Measurements from ENCODE around the gene HERC5.
"Not testable (repeated sequence)": the region's sequence is repeated elsewhere in the genome, so short reads cannot be mapped to it uniquely, and the experiment has no call there.

Gene HERC5

GRCh38 chr4:88456670-88457306 is at the start of gene HERC5:
TSS of gene HERC5 (plus strand) at chr4:88457119. CDS start at chr4:88457270, 151 bp downstream.
- peak; percentile 96 for DNase-seq

GRCh38 chr4:88409206-88409605 is 47.7 kb upstream of the HERC5 start:
- no peak for DNase-seq

GRCh38 chr4:88409789-88410188 is 47.1 kb upstream of the HERC5 start:
- no peak for DNase-seq

- DNase-seq: no peak
These were observed 45.3 kb upstream of the HERC5 start for GRCh38 chr4:88411491-88412096.

- DNase-seq: peak; percentile 19
These were observed 43.1 kb upstream of the HERC5 start for GRCh38 chr4:88413801-88414200.

GRCh38 chr4:88414755-88415154 is 42.2 kb upstream of the HERC5 start:
- DNase-seq: no peak

- no peak for DNase-seq
These were observed 40.9 kb upstream of the HERC5 start for GRCh38 chr4:88415982-88416381.

GRCh38 chr4:88418411-88418810 is 38.5 kb upstream of the HERC5 start:
- DNase-seq: no peak

- no peak for DNase-seq
These were observed 37.0 kb upstream of the HERC5 start for GRCh38 chr4:88419874-88420273.

- no peak for DNase-seq
These were observed 36.1 kb upstream of the HERC5 start for GRCh38 chr4:88420844-88421243.

- DNase-seq: no peak
These were observed 34.5 kb upstream of the HERC5 start for GRCh38 chr4:88422403-88422802.

- no peak for DNase-seq
These were observed 27.5 kb upstream of the HERC5 start for GRCh38 chr4:88429401-88429800.

GRCh38 chr4:88435987-88436693 is 20.8 kb upstream of the HERC5 start:
- DNase-seq: no peak

GRCh38 chr4:88437873-88438272 is 19.0 kb upstream of the HERC5 start:
- DNase-seq: not testable (repeated sequence)

- DNase-seq: no peak
These were observed 17.7 kb upstream of the HERC5 start for GRCh38 chr4:88439161-88439760.

- no peak for DNase-seq
These were observed 16.8 kb upstream of the HERC5 start for GRCh38 chr4:88440146-88440545.

GRCh38 chr4:88441696-88442095 is 15.2 kb upstream of the HERC5 start:
- DNase-seq: no peak

- DNase-seq: peak; percentile 38
These were observed 14.2 kb upstream of the HERC5 start for GRCh38 chr4:88442689-88443191.

GRCh38 chr4:88443486-88443885 is 13.4 kb upstream of the HERC5 start:
- no peak for DNase-seq

GRCh38 chr4:88445252-88445651 is 11.7 kb upstream of the HERC5 start:
- DNase-seq: no peak

GRCh38 chr4:88446124-88446523 is 10.8 kb upstream of the HERC5 start:
- no peak for DNase-seq

GRCh38 chr4:88447371-88448095 is 9.4 kb upstream of the HERC5 start:
- peak; percentile 4 for DNase-seq

- peak; percentile 48 for DNase-seq
These were observed 8.6 kb upstream of the HERC5 start for GRCh38 chr4:88448211-88448765.
